Breast epithelium (tissue), 4 donors: ENCODE data around the gene CAMK4. TPM values are rescaled to one million over a fixed set of nuclear protein-coding genes. Genes with fewer than 3 reads are reported as not detected.
"Not testable (repeated sequence)": the region's sequence is repeated elsewhere in the genome, so short reads cannot be mapped to it uniquely, and the experiment has no call there.

Source experiments
- DNase-seq, 2 donors: peaks; one replicate each; pipeline ENCODE4 v3.0.0-alpha.2; 2019; ENCODE audit warnings: low spot score in 2 of 2
- H3K27ac ChIP-seq, 2 donors: fragments of 200-600 bp; sonication (generic) in 1 of 2; one replicate each; pipeline ENCODE4 v1.5.1; 2016 to 2019; ENCODE audit warnings: mild to moderate bottlenecking in 1 of 2
- H3K27me3 ChIP-seq, 2 donors: fragments of 200-600 bp; sonication (generic) in 1 of 2; one replicate each; pipeline versions ENCODE4 v1.5.1 to v1.6.0; 2017 to 2019; ENCODE audit warnings: control low read depth in 1 of 2, mild to moderate bottlenecking in 1 of 2
- H3K36me3 ChIP-seq: fragments of 200-600 bp; one replicate; pipeline ENCODE4 v1.5.1; 2019
- H3K4me1 ChIP-seq, 2 donors: fragments of 200-600 bp; sonication (generic); one replicate each; pipeline ENCODE4 v1.5.1; 2016 to 2019; ENCODE audit warnings: control low read depth in 1 of 2
- H3K4me3 ChIP-seq, 3 donors: fragments of 200-600 bp; sonication (generic); 1 replicate in 2 of 3; 2 replicates in 1 of 3; pipeline ENCODE4 v1.5.1; 2016 to 2019; ENCODE audit warnings: mild to moderate bottlenecking in 3 of 3, moderate library complexity in 2 of 3
- H3K9me3 ChIP-seq, 2 donors: fragments of 200-600 bp; sonication (generic) in 1 of 2; one replicate each; pipeline ENCODE4 v1.5.1; 2016 to 2019; ENCODE audit warnings: control low read depth in 1 of 2
- POLR2A ChIP-seq: fragments of 450-650 bp; IDR thresholded peaks from one replicate; pipeline ENCODE4 v1.6.1; 2016; ENCODE audit warnings: antibody characterized with exemption, mild to moderate bottlenecking, moderate library complexity
- POLR2AphosphoS5 ChIP-seq, 3 donors: sonication (generic); formaldehyde crosslinking; IDR thresholded peaks; one replicate each; pipeline ENCODE4 v1.6.1; 2017; ENCODE audit warnings: antibody characterized with exemption in 3 of 3
- intact Hi-C: fragments of 100-400 bp; cut with DNase I; formaldehyde crosslinking; loops from one replicate; pipeline ENCODE4 v1.15.1; 2023; ENCODE audit warnings: low total_unique reads
- total RNA-seq, 3 donors: library from RNA; depleted of rRNA; stranded (reverse); fragments of >200 nt; gene quantifications; one replicate each; pipeline ENCODE4 v1.1.0, GENCODE V29; 2016
- TF ChIP-seq, protein P1 (sequence below), 3 donors: fragments of 450-650 bp; IDR thresholded peaks; one replicate each; pipeline ENCODE4 v1.5.1; 2016 to 2017; ENCODE audit warnings: antibody characterized with exemption in 3 of 3, mild to moderate bottlenecking in 3 of 3, moderate library complexity in 3 of 3

Gene CAMK4
- total RNA-seq, 3 donors from 2014 or later: 0.98 to 1.5 (median 1.4) TPM

DNA sequence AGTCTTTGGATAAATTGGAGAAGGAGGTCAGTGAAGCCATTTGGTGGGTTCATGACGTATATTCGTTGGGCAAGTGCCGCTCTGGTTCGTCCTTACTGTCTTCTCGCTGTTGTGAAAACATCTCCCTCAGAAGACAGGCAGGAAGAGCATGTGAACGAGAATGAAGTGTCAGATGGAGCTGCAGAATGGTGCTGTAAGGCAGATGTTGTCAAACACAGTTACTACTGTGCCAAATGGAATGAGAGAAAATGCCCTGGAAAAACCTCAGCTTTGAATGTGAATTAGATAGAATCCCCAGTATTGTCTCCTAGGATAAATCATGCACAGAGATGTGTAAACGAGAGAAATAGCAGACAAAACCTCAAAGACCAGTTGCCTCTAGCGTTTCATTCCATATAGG lies 121.5 kb downstream of the CAMK4 start:
- no peaks in the 10 kb centered on the region for H3K4me1 ChIP-seq
- DNase-seq: no peak
- no peaks in the 10 kb centered on the region for H3K27me3 ChIP-seq
- intact Hi-C loops: no loop called here
- H3K27ac ChIP-seq: no peak overlapping the region
- H3K36me3 ChIP-seq: no peaks in the 10 kb centered on the region
- TF ChIP-seq, protein P1, sequence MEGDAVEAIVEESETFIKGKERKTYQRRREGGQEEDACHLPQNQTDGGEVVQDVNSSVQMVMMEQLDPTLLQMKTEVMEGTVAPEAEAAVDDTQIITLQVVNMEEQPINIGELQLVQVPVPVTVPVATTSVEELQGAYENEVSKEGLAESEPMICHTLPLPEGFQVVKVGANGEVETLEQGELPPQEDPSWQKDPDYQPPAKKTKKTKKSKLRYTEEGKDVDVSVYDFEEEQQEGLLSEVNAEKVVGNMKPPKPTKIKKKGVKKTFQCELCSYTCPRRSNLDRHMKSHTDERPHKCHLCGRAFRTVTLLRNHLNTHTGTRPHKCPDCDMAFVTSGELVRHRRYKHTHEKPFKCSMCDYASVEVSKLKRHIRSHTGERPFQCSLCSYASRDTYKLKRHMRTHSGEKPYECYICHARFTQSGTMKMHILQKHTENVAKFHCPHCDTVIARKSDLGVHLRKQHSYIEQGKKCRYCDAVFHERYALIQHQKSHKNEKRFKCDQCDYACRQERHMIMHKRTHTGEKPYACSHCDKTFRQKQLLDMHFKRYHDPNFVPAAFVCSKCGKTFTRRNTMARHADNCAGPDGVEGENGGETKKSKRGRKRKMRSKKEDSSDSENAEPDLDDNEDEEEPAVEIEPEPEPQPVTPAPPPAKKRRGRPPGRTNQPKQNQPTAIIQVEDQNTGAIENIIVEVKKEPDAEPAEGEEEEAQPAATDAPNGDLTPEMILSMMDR (IDR thresholded peaks at IDR 0.05): no peak
- no peak for TF ChIP-seq POLR2A
- no peak for TF ChIP-seq POLR2AphosphoS5 (IDR thresholded peaks at IDR 0.05)
- no peaks in the 10 kb centered on the region for H3K9me3 ChIP-seq
- H3K4me3 ChIP-seq: no peak overlapping the region

DNA sequence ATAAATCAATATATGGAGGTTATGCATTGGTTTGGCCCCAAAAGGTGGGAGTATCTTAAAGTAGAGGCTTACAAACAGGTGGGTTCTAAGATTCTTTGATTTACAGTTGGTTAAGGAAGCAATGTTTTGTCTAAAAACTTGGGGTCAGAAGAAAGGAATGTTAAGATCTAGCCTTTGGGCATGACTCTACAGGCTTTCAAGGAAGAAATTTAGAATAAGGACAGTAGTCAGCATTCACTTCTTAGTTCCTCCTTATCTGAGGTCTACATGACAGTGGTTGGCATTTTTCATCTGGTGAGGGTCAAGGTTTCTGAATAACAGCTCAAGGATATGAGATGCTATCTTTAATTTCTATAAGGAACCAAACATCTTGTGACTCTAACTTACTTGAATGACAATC lies 122.8 kb downstream of the CAMK4 start:
- TF ChIP-seq, protein P1 (IDR thresholded peaks at IDR 0.05): no peak
- TF ChIP-seq POLR2A (no peak), POLR2AphosphoS5 (IDR thresholded peaks at IDR 0.05) (no peak)
- Histone ChIP-seq H3K27ac (no peak overlapping the region), H3K27me3 (no peaks in the 10 kb centered on the region), H3K4me1 (no peaks in the 10 kb centered on the region), H3K4me3 (no peak overlapping the region), H3K36me3 (no peaks in the 10 kb centered on the region), H3K9me3 (no peaks in the 10 kb centered on the region)
- no peak for DNase-seq
- intact Hi-C loops: no loop called here

DNA sequence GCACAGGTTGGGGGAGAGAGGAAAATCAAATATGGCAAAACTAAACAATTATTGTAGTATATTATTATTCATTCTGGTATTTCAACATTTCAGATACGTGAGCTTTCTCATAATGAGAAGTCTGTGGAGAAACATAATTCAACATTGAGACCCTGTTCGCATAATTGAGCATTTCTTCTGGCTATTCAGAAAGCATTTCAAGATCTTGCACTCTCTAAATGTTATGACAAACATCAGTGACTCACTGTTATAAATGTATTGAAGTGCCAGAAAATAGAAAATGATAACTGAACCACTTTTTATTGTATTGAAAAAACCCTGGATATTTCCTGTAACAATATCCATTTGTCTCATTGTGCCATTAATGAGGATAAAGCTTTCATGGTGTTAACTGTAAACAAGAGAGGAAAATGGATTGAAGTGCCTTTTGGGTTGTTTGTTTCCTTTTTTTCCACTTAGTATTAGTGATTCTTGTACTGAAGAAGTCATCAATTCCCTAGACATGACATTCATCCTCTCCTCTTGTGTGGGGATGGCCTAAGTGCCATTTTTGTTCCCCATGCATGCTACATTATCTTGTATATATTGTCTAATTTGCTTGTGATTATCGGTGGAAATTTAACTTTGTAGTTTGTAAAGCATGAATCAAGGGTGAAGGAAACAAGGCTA lies 124.6 kb downstream of the CAMK4 start:
- Histone ChIP-seq H3K4me3 (no peak overlapping the region), H3K9me3 (no peaks in the 10 kb centered on the region), H3K27ac (no peak overlapping the region), H3K4me1 (no peaks in the 10 kb centered on the region), H3K27me3 (no peaks in the 10 kb centered on the region), H3K36me3 (no peaks in the 10 kb centered on the region)
- TF ChIP-seq, protein P1 (IDR thresholded peaks at IDR 0.05): no peak
- TF ChIP-seq POLR2A (no peak), POLR2AphosphoS5 (IDR thresholded peaks at IDR 0.05) (no peak)
- intact Hi-C loops: no loop called here
- no peak for DNase-seq

DNA sequence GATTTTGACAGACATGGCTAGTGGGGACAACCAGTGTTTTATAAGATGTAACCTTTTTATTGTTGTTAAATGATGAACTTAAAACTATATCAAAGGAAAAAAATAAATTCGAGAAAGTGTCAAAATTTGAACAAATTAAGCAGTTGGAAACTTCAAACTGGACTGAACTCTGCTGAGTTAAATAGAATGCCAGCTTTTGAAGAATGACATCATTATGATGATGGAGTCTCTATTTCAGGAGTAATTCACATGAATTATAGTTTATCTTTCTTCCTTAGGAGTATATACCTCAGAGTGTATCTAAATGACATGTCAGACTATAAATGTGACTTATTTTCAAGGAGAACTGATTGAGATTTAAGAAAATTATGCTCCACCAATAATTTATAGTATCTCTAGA lies 125.2 kb downstream of the CAMK4 start:
- intact Hi-C loops: no loop called here
- Histone ChIP-seq H3K27me3 (no peaks in the 10 kb centered on the region), H3K4me1 (no peaks in the 10 kb centered on the region), H3K36me3 (no peaks in the 10 kb centered on the region), H3K4me3 (no peak overlapping the region), H3K27ac (no peak overlapping the region), H3K9me3 (no peaks in the 10 kb centered on the region)
- TF ChIP-seq POLR2A (no peak), POLR2AphosphoS5 (IDR thresholded peaks at IDR 0.05) (no peak)
- TF ChIP-seq, protein P1 (IDR thresholded peaks at IDR 0.05): no peak
- DNase-seq: no peak

DNA sequence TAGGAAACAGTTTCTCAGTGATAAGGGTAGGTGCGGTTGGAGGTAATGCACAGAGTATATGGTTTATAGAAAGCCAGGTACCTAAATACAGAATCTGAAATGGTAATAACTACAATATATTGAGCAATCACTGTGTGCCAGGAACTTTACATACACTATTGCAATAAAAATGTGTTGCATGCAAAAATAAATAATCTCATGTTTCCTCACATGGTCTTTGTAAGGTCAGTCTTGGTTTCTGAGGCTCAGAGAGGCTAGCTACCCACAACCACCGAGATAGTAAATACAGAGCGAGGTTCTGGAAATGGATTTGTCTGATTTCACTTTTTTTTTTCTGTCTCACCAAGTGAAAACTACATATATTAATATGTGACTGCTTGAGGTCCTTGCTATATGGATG lies 128.9 kb downstream of the CAMK4 start:
- Histone ChIP-seq H3K4me1 (no peaks in the 10 kb centered on the region), H3K9me3 (no peaks in the 10 kb centered on the region), H3K27ac (no peak overlapping the region), H3K36me3 (no peaks in the 10 kb centered on the region), H3K4me3 (no peak overlapping the region), H3K27me3 (no peaks in the 10 kb centered on the region)
- TF ChIP-seq POLR2A (no peak), POLR2AphosphoS5 (IDR thresholded peaks at IDR 0.05) (no peak)
- TF ChIP-seq, protein P1 (IDR thresholded peaks at IDR 0.05): no peak
- intact Hi-C loops: no loop called here
- DNase-seq: no peak

DNA sequence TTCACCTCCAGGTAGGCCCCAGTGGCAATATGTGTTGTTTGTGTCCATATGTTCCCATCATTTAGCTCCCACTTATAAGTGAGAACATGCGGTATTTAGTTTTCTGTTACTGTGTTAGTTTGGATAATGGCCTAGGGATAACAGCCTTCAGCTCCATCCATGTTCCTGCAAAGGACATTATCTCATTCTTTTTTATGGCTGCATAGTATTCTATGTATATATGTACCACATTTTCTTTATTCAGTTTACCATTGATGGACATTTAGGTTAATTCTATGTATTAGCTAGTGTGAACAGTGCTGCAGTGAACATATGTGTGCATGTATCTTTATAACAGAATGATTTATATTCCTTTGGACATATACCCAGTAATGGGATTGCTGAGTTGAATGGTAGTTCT lies 134.5 kb downstream of the CAMK4 start:
- H3K9me3 ChIP-seq, H3K36me3 ChIP-seq, H3K27me3 ChIP-seq, H3K4me1 ChIP-seq, intact Hi-C loops, H3K4me3 ChIP-seq, DNase-seq, H3K27ac ChIP-seq: not testable (repeated sequence)
